ENCODE results near the gene LCE7A.

LCE7A gene

GRCh38 chr1:152836870-152837269 is 22.9 kb upstream of the LCE7A start:
- H3K4me3 ChIP-seq (ENCODE audit: low read length), result no peak overlapping the region
- DNase-seq (ENCODE audit: low read depth), result no peak
- TF ChIP-seq CTCF (IDR thresholded peaks at IDR 0.05; ENCODE audit: insufficient read depth, low read depth, low read length, missing control alignments), result no peak

- H3K4me3 ChIP-seq (ENCODE audit: low read length), result no peak within 1 kb of the TSS
- peak; percentile 60 for DNase-seq (ENCODE audit: low read depth)
- no peak for TF ChIP-seq CTCF (IDR thresholded peaks at IDR 0.05; ENCODE audit: insufficient read depth, low read depth, low read length, missing control alignments)
Measured at GRCh38 chr1:152842556-152842955, 17.2 kb upstream of the LCE7A start, which contains the start of gene LCE6A. Gene LCE6A (plus strand): TSS chr1:152842856. CDS start chr1:152843521, 665 bp downstream.

DNA sequence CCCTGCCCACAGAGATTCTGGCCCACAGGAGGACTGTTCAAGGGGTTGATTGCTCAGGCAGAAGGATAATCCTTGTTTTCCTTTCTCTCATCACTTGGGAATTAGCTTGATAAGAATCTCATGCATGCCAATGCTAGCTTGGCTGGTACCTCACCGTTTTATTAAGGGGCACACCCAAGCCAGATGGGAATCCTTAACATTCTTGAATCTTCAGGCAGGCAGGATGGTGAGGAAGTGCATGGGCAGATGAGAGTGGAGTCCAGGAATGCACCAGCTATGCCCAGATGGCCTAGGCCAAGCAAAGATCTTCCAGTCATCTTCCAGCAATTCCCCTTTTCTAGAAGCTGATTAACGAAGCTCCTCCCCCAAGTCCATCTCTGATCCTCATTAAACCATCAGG is 4.1 kb upstream of the LCE7A start:
- no peak overlapping the region for H3K4me3 ChIP-seq (ENCODE audit: low read length)
- DNase-seq (ENCODE audit: low read depth), result peak; percentile 9
- no peak for TF ChIP-seq CTCF (IDR thresholded peaks at IDR 0.05; ENCODE audit: insufficient read depth, low read depth, low read length, missing control alignments)

DNA sequence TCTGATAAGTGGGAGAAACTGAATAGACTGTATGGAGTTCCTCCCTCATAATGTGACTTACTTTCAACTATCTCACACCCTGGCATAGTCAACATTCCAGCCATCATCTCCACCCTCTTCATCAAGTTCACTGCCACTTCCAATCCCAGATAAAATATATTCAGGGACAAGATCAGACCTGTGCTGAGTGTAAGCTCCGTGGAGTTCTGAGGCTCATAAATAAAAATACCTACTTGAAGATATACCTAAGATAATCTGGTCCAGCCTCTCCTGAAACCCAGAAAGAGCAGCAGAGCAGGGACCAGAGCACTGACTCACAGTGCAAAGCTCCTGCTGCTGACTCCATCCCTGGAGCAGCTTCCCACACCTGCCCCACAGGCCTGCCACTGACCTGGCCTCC is 1.7 kb upstream of the LCE7A start:
- no peak for TF ChIP-seq CTCF (IDR thresholded peaks at IDR 0.05; ENCODE audit: insufficient read depth, low read depth, low read length, missing control alignments)
- DNase-seq (ENCODE audit: low read depth), result peak; percentile 53
- H3K4me3 ChIP-seq (ENCODE audit: low read length), result no peak overlapping the region

DNA sequence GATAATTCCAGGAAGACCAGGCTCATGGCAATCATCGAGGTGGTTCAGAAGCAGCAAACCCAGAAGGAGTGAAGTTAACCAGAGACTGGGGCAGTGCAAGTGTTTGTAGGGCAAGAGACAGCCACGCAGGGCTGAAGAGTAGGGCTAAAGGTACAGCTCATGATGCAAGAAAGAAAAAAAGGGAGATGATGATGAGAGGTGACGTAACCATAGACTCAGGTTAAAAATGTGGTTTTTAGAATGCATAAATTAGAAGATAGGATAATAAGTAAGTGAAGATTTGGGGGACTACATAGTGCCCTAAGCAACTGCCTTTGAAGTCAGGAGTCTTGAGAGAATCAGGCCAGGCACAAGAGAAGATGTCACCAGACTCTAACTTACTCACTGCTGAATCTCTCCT is 333 bp downstream of the LCE7A start:
- no peak for DNase-seq (ENCODE audit: low read depth)
- TF ChIP-seq CTCF (IDR thresholded peaks at IDR 0.05; ENCODE audit: insufficient read depth, low read depth, low read length, missing control alignments), result no peak
- no peak overlapping the region for H3K4me3 ChIP-seq (ENCODE audit: low read length)

- no peak for TF ChIP-seq CTCF (IDR thresholded peaks at IDR 0.05; ENCODE audit: insufficient read depth, low read depth, low read length, missing control alignments)
- no peak overlapping the region for H3K4me3 ChIP-seq (ENCODE audit: low read length)
- DNase-seq (ENCODE audit: low read depth), result no peak
Measured at GRCh38 chr1:152861374-152861773, 1.6 kb downstream of the LCE7A start.

- H3K4me3 ChIP-seq (ENCODE audit: low read length), result no peak overlapping the region
- no peak for DNase-seq (ENCODE audit: low read depth)
- no peak for TF ChIP-seq CTCF (IDR thresholded peaks at IDR 0.05; ENCODE audit: insufficient read depth, low read depth, low read length, missing control alignments)
Measured at GRCh38 chr1:152864443-152864842, 4.6 kb downstream of the LCE7A start.
